Inferior parietal cortex (tissue), 1 donor: ENCODE measurements around the gene AFAP1.
A peak's percentile ranks its signal among the peaks of the same experiment; 100 is the strongest.

Experiments
- DNase-seq: peaks from one replicate; pipeline ENCODE4 v3.0.0-alpha.2; 2016; ENCODE audit errors: extremely low spot score

Gene AFAP1

GRCh38 chr4:7719354-7720174 lies 220.1 kb downstream of the AFAP1 start:
- peak; percentile 75 for DNase-seq

- DNase-seq, result no peak
Measured at GRCh38 chr4:7717946-7718490, 221.6 kb downstream of the AFAP1 start.

DNA sequence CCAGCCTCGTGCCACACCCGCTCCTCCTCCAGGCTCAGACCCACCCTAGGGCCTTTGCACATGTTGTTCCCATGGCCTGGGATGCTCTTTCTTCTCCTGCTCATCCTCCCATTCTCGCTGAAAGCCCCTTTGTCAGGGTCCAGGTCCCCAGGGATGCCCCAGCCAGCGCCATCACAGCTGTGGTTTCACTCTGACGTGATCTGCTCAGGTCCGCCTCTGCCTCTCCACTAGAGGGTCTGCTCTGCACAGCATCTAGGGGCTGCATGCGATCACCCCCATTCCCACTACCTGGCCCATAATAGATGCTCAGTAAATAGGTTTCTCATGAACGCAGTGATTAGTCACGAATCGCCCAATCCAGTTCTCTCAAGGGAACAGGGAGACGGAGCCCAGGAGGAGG lies 222.5 kb downstream of the AFAP1 start:
- no peak for DNase-seq

DNA sequence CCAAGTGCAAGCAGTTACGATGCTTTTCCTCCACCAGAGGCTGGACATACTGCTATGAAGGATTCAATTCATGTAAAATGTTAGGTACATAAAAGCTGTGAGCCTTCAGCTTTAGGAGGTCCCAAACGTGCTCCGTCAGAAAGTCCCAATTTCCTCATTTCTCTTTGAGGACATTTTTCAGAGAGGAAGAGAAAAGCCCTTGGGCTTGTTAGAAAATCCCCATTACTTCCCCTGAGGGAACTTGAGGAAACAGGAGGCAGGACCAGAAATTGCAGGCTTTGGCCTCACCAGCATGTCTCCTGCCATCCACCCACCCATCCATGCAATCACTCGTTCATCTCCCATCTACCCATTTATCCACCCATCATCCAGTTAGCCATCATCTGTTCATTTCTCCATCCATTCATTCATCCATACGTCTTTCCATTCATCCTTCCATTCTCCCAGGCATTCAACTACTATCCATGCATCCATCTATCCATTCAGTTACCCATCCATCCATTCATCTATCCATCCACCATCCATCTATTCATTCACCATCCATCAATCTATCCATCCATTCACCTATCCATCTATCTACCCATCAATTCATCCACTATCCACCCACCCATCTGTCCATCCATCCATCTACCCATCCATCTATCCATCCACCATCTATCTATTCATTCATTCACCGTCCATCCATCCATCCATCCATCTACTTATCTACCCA lies 223.5 kb downstream of the AFAP1 start:
- no peak for DNase-seq

DNA sequence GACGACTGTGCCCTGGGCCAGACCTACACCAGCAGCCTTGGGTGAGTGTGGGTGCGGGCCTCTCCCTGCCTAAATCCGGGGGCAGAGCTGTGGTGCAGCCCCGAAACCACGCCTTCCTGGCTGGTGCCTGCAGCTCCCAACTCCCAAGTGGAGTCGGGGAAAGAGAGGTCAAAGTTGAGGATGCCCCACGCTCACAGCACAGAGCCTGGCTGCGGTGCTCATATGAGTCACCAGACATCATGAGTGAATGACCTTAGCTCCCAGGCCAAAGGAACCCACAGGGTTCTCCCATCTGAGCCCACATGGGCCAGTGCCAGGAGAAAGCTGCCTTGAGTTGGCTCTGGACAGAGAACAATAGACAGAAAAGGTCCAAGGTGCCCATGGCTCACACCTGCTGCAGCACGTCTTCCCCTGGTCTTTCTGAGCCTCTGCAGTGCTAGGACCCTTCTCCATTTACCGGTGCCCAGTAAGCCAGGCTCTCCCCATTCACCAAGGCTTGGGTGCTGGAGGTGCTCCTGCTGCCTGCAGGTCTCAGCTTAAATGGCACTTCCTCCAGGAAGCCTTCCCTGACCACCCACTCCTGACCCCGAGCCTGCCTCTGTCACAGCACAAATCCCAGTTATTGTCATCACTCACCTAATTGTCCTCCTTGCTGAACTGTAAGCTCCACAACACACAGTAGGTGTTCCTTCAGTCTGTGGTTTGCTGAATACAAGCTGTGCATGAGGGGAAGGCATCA lies 224.2 kb downstream of the AFAP1 start:
- DNase-seq, result no peak

DNA sequence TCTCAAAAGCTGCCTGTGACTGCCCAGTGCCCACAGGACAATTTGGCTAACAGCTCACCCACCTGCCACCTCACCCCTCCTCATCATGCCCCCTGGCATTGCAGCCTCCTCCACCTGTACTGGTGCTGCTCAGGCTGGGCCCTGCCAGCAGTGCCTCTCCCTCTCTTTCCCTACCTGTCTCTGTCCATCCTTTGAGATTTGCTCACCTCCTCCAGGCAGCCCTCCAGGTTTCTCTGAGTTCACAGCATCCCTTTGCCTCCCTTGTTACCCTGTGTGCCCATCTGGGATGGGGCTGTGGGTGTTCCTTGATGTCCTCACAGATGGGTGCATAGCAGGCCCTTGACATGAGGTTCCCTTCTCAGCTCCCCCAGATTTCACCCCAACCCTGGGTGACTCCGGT lies 224.9 kb downstream of the AFAP1 start:
- DNase-seq, result no peak

GRCh38 chr4:7714176-7714575 lies 225.5 kb downstream of the AFAP1 start:
- DNase-seq, result no peak

DNA sequence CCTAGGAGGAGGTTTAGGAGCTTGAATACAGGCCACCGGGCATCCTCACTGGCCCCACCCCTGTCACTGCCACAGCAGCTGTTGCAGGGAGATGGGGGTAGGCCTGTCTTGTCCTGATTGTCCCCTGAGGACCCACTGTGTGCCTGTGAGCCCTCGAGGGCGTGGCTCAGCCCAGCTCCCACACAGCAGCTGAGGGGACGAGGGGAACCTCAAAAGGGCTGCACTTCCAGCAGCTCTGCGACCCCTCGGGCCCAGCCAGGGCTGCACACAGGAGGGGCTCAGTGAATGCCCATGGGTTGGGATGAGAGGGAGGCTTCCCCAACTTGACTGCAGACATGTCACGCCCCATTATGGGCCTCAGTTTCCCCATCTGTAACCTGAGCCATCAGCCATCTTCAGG lies 225.9 kb downstream of the AFAP1 start:
- no peak for DNase-seq

GRCh38 chr4:7712021-7712671 lies 227.5 kb downstream of the AFAP1 start:
- DNase-seq, result no peak

GRCh38 chr4:7711307-7711963 lies 228.2 kb downstream of the AFAP1 start:
- DNase-seq, result no peak

GRCh38 chr4:7710576-7711306 lies 228.9 kb downstream of the AFAP1 start:
- no peak for DNase-seq

- no peak for DNase-seq
Measured at GRCh38 chr4:7710126-7710525, 229.5 kb downstream of the AFAP1 start.

GRCh38 chr4:7709431-7709830 lies 230.2 kb downstream of the AFAP1 start:
- DNase-seq, result no peak

DNA sequence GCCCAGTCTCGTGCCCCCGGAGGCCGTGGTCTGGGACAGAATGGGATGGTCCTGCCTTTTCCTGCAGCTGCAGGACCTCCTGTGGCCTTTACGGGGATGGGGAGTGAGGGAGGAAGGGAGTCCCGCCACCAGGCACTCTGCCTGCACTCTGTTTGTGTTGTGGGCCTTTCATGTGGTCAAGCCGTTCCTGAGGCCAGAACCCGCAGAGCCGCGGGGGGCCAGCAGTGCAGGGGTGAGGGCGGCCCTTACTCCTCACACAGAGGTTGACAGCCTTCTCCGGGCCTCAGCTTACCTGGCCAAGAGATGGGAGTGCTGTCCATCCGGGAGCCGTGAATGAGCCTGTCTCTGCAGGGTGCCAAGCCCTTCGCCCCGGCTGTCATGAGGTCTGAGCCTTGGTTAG lies 230.7 kb downstream of the AFAP1 start:
- no peak for DNase-seq
